Activated T-helper 2 cell treated with anti-CD3 and anti-CD28 coated beads, Interferon-gamma antibody, Interleukin-2, Interleukin-4, amounts not matched to agents 10 μg/mL and 5 μg/mL and 100 μg/mL, durations not matched to agents 14 hours and 24 hours and 36 hours (primary cell): ENCODE results near the gene HS3ST5. TPM values are rescaled to one million over a fixed set of nuclear protein-coding genes. Genes with fewer than 3 reads are reported as not detected.
A peak's percentile ranks its signal among the peaks of the same experiment; 100 is the strongest.
"Not testable (repeated sequence)": the region's sequence is repeated elsewhere in the genome, so short reads cannot be mapped to it uniquely, and the experiment has no call there.

ENCODE experiments used
- DNase-seq: peaks from one replicate; pipeline ENCODE4 v3.0.0; 2021; ENCODE audit warnings: low spot score
- H3K27ac Mint-ChIP-seq: one replicate; pipeline ENCODE4 v1.8.0; 2021; ENCODE audit warnings: mixed read lengths
- H3K27me3 Mint-ChIP-seq: one replicate; pipeline ENCODE4 v1.8.0; 2021; ENCODE audit warnings: low read depth, mixed read lengths
- H3K36me3 Mint-ChIP-seq: one replicate; pipeline ENCODE4 v1.8.0; 2021; ENCODE audit warnings: low read depth, mixed read lengths
- H3K4me1 Mint-ChIP-seq: one replicate; pipeline ENCODE4 v1.8.0; 2021; ENCODE audit warnings: low read depth, mixed read lengths
- H3K4me3 Mint-ChIP-seq: one replicate; pipeline ENCODE4 v1.8.0; 2021; ENCODE audit warnings: low read depth, mild to moderate bottlenecking, moderate library complexity, mixed read lengths
- H3K9me3 Mint-ChIP-seq: one replicate; pipeline ENCODE4 v1.8.0; 2021; ENCODE audit warnings: mixed read lengths
- intact Hi-C: fragments of 100-400 bp; cut with micrococcal nuclease; formaldehyde crosslinking; loops from one replicate; pipeline ENCODE4 v1.15.1; 2023
- total RNA-seq: library from RNA; stranded (reverse); gene quantifications from 2 replicates; pipeline ENCODE4 v1.2.3, GENCODE V29; 2022

Gene HS3ST5
- total RNA-seq, 1 donor from 2014 or later, result not detected

- DNase-seq, result no peak
- Mint-ChIP-seq H3K4me3 (no peak overlapping the region), H3K4me1 (no peaks in the 10 kb centered on the region), H3K27me3 (peaks cover 1% of the 10 kb centered on the region), H3K36me3 (no peaks in the 10 kb centered on the region), H3K9me3 (no peaks in the 10 kb centered on the region), H3K27ac (no peak overlapping the region)
- intact Hi-C loops, result no loop called here
These were observed 289.0 kb downstream of the HS3ST5 start for GRCh38 chr6:114053791-114054190.

DNA sequence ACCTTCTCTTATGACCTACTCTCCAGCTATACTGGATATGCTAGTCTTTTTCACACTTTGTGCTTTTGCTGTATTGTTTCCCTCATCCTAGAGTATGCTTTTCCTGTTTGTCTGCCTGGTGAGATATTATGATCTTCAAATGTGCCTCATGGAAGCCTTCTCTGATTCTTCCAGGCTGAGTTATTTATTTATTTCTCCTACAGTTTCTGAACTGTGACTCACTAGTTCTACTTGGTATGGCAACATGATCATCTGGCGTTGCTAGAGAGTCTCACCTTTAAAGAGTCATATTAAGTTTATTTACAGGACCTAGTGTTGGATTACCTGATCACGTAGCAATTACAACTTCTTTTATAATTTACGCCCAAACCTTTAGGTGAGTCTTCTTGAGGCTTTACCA lies 290.7 kb downstream of the HS3ST5 start:
- no peak overlapping the region for H3K27ac Mint-ChIP-seq
- intact Hi-C loops, result no loop called here
- peaks cover 1% of the 10 kb centered on the region for H3K27me3 Mint-ChIP-seq
- DNase-seq, result no peak
- H3K4me3 Mint-ChIP-seq, result no peak overlapping the region
- no peaks in the 10 kb centered on the region for H3K36me3 Mint-ChIP-seq
- H3K9me3 Mint-ChIP-seq, result no peaks in the 10 kb centered on the region
- no peaks in the 10 kb centered on the region for H3K4me1 Mint-ChIP-seq

GRCh38 chr6:114051031-114051430 lies 291.8 kb downstream of the HS3ST5 start:
- H3K36me3 Mint-ChIP-seq, result no peaks in the 10 kb centered on the region
- intact Hi-C loops, result no loop called here
- no peaks in the 10 kb centered on the region for H3K9me3 Mint-ChIP-seq
- no peak for DNase-seq
- peaks cover 1% of the 10 kb centered on the region for H3K27me3 Mint-ChIP-seq
- H3K27ac Mint-ChIP-seq, result no peak overlapping the region
- no peak overlapping the region for H3K4me3 Mint-ChIP-seq
- no peaks in the 10 kb centered on the region for H3K4me1 Mint-ChIP-seq

- intact Hi-C loops, result no loop called here
- Mint-ChIP-seq H3K27me3 (no peaks in the 10 kb centered on the region), H3K36me3 (no peaks in the 10 kb centered on the region), H3K4me1 (no peaks in the 10 kb centered on the region), H3K4me3 (no peak overlapping the region), H3K27ac (no peak overlapping the region), H3K9me3 (no peaks in the 10 kb centered on the region)
- DNase-seq, result no peak
These were observed 293.4 kb downstream of the HS3ST5 start for GRCh38 chr6:114049367-114049966.

DNA sequence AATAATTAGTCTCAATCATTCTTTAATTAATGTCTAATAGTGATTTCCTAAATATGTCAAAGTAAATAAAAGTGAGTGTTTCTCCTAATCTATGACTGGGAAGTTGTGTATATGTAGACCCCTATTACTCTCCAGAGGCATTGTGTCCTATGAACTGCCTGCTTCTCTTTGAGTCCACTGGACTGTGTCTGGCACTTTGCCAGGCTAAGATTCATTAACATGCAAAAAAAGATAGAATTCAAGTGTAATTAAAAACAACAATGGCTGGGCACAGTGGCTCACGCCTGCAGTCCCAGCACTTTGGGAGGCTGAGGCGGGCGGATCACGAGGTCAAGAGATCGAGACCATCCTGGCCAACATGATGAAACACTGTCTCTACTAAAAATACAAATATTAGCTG lies 298.3 kb downstream of the HS3ST5 start:
- H3K4me1 Mint-ChIP-seq, H3K9me3 Mint-ChIP-seq, H3K4me3 Mint-ChIP-seq, intact Hi-C loops, H3K36me3 Mint-ChIP-seq, H3K27me3 Mint-ChIP-seq, H3K27ac Mint-ChIP-seq, DNase-seq: not testable (repeated sequence)

- Mint-ChIP-seq H3K4me1 (peaks cover 5% of the 10 kb centered on the region), H3K9me3 (no peaks in the 10 kb centered on the region), H3K27me3 (no peaks in the 10 kb centered on the region), H3K27ac (peak overlapping the region; percentile 4), H3K4me3 (no peak overlapping the region), H3K36me3 (no peaks in the 10 kb centered on the region)
- intact Hi-C loops, result no loop called here
- no peak for DNase-seq
These were observed 300.4 kb downstream of the HS3ST5 start for GRCh38 chr6:114042267-114043016.

GRCh38 chr6:114040871-114041270 lies 302.0 kb downstream of the HS3ST5 start:
- H3K4me3 Mint-ChIP-seq, result no peak overlapping the region
- no peak overlapping the region for H3K27ac Mint-ChIP-seq
- H3K4me1 Mint-ChIP-seq, result peaks cover 5% of the 10 kb centered on the region
- DNase-seq, result no peak
- H3K36me3 Mint-ChIP-seq, result no peaks in the 10 kb centered on the region
- H3K9me3 Mint-ChIP-seq, result no peaks in the 10 kb centered on the region
- intact Hi-C loops, result no loop called here
- H3K27me3 Mint-ChIP-seq, result peaks cover 1% of the 10 kb centered on the region

DNA sequence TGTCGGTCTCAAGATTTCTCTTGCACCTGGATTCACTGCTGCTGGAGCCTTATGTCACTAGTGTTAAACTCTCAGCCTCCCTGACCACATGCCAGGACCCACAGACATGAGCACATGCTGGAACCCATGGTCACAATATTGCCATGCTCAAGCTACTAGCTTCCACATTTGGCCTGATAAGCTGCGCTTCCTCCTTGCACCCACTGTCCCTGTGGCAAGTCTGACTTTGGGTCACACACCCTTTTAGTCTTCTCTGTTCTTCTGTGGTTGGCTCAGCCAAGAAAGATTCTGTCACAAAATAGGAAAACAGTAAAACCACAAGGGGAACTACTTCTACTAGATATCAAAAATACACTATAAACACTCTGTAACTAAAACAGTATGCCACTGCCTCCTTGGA lies 303.0 kb downstream of the HS3ST5 start:
- H3K4me3 Mint-ChIP-seq, result no peak overlapping the region
- no peak overlapping the region for H3K27ac Mint-ChIP-seq
- H3K27me3 Mint-ChIP-seq, result peaks cover 2% of the 10 kb centered on the region
- no peak for DNase-seq
- no peaks in the 10 kb centered on the region for H3K9me3 Mint-ChIP-seq
- H3K4me1 Mint-ChIP-seq, result peaks cover 5% of the 10 kb centered on the region
- H3K36me3 Mint-ChIP-seq, result no peaks in the 10 kb centered on the region
- intact Hi-C loops, result no loop called here

DNA sequence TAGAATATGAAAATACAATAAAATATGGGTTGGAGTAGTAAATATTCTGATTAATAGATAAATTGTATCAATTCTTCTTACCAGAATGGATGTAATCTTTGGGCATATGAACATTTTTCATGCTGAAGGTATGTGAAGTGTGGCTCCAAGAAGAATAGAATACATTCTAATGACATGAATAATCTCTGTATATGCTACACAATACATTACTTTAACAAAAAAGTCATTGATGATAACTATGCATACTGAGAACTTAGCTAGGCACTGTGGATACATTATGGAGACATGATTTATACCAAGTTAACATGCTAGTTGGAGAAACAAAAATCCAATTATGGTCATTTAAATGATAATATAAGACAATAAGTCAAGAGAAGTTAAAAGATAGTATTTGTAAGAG lies 309.2 kb downstream of the HS3ST5 start:
- H3K9me3 Mint-ChIP-seq, result no peaks in the 10 kb centered on the region
- no peaks in the 10 kb centered on the region for H3K4me1 Mint-ChIP-seq
- H3K27me3 Mint-ChIP-seq, result peaks cover 2% of the 10 kb centered on the region
- no peaks in the 10 kb centered on the region for H3K36me3 Mint-ChIP-seq
- no peak for DNase-seq
- H3K27ac Mint-ChIP-seq, result no peak overlapping the region
- no peak overlapping the region for H3K4me3 Mint-ChIP-seq
- intact Hi-C loops, result no loop called here

- Mint-ChIP-seq H3K27me3 (peaks cover 2% of the 10 kb centered on the region), H3K4me3 (no peak overlapping the region), H3K36me3 (no peaks in the 10 kb centered on the region), H3K27ac (no peak overlapping the region), H3K9me3 (no peaks in the 10 kb centered on the region), H3K4me1 (no peaks in the 10 kb centered on the region)
- intact Hi-C loops, result no loop called here
- DNase-seq, result no peak
These were observed 310.1 kb downstream of the HS3ST5 start for GRCh38 chr6:114032721-114033120.

DNA sequence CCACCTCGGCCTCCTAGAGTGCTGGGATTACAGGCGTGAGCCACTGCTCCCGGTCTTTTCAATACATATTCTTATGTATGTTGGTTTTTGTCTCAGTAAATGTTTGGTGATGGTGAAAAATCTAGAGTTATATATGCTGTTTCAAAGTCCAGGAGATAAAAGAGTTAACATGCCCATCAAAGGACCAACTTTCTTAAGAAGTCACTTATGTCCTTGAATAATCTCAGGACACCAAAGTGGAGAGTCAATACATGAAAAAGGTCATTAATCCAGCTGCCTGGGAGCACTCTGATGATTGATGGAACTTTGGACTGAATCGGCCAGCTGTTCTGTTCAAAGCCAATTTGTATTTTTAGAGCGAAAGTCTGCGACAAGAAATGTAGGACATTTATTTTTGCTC lies 312.1 kb downstream of the HS3ST5 start:
- DNase-seq, result no peak
- no peak overlapping the region for H3K4me3 Mint-ChIP-seq
- no peaks in the 10 kb centered on the region for H3K36me3 Mint-ChIP-seq
- no peaks in the 10 kb centered on the region for H3K4me1 Mint-ChIP-seq
- H3K27me3 Mint-ChIP-seq, result peaks cover 9% of the 10 kb centered on the region
- intact Hi-C loops, result no loop called here
- H3K27ac Mint-ChIP-seq, result no peak overlapping the region
- H3K9me3 Mint-ChIP-seq, result no peaks in the 10 kb centered on the region

- Mint-ChIP-seq H3K4me3 (no peak overlapping the region), H3K36me3 (no peaks in the 10 kb centered on the region), H3K4me1 (no peaks in the 10 kb centered on the region), H3K27ac (no peak overlapping the region), H3K27me3 (peaks cover 15% of the 10 kb centered on the region), H3K9me3 (no peaks in the 10 kb centered on the region)
- intact Hi-C loops, result no loop called here
- DNase-seq, result no peak
These were observed 318.1 kb downstream of the HS3ST5 start for GRCh38 chr6:114024746-114025145.

- H3K9me3 Mint-ChIP-seq, result no peaks in the 10 kb centered on the region
- H3K27me3 Mint-ChIP-seq, result peaks cover 8% of the 10 kb centered on the region
- no peaks in the 10 kb centered on the region for H3K4me1 Mint-ChIP-seq
- H3K27ac Mint-ChIP-seq, result no peak overlapping the region
- no peak for DNase-seq
- intact Hi-C loops, result no loop called here
- H3K36me3 Mint-ChIP-seq, result no peaks in the 10 kb centered on the region
- no peak overlapping the region for H3K4me3 Mint-ChIP-seq
These were observed 322.6 kb downstream of the HS3ST5 start for GRCh38 chr6:114020196-114020595.
